NCI-H187 treated with DMSO at 0.1 percent for 48 hours (cell line): ENCODE data around the gene MSANTD1.

Experiments
- DNase-seq: peaks from one replicate; lab custom pipeline; 2025; lab: John Stamatoyannopoulos, UW

MSANTD1 gene

DNA sequence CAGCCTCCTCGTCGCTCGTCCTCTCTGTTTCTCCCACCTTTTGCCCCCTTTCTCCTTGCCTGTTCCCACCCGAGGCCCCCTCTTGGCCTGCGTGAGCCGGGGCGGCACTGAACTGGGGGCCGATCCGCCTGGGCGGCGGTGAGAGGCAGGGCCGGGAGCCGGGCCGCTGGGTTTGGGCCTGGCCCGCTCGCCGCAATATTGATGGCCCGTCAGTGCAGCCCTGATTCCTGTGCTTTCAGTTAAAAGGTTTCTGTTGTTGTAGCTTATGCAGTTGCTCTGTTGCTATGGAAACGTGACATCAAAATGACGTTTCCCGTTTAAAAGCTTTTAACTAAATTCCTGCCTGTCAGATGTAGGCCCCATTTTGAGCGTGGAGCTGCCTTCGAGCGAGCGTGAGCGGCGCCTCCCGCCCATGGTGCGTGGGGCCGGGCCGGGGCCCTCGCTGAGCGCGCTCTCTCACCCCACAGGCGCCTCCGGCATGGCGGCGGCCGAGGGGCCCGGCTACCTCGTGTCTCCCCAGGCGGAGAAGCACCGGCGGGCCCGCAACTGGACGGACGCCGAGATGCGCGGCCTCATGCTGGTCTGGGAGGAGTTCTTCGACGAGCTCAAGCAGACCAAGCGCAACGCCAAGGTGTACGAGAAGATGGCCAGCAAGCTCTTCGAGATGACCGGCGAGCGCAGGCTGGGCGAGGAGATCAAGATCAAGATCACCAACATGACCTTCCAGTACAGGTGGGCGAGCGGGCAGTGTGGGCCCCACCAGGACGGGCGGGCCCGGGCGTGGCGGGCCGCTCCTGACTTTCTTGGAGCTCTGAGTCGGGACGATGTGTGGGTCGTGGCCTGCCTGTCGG lies at the start of gene MSANTD1:
Gene MSANTD1 (plus strand): TSS at position 349 of the 851 bp plus-strand sequence. CDS start 64 bp downstream, at position 413.
- DNase-seq, result no peak

DNA sequence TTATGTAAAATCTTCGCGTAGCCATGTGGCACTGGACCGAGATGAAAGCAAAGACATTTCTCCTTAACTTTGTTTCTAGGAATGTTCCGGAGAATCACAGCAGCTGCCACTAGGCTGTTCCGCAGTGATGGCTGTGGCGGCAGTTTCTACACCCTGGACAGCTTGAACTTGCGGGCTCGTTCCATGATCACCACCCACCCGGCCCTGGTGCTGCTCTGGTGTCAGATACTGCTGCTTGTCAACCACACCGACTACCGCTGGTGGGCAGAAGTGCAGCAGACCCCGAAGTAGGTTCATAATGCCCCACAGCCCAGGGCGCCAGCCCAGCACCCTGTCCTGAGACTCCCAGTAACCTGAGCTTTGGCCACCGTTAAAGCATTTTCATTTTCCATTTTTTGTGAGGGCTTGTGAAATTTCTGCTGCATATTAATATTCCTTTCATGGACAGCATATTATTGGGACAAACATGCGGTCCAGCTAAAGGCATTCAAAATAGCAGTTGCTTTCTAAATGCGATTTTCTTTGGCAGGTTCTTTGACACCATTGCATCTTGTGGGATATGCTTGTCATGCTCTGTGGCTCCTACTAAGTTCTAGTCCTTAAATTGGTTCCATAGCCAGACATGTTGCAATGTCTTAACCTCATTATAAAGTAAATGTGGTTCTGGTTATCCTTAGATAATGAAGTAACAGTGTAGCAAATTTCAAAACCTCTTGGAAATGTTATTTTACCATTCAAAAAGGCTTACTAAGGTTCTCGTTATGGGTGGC lies 49.1 kb upstream of the MSANTD1 start:
- no peak for DNase-seq

- no peak for DNase-seq
Observed at GRCh38 chr4:3200423-3201090, 48.4 kb upstream of the MSANTD1 start.

GRCh38 chr4:3201718-3202702 lies 46.9 kb upstream of the MSANTD1 start:
- DNase-seq, result no peak

DNA sequence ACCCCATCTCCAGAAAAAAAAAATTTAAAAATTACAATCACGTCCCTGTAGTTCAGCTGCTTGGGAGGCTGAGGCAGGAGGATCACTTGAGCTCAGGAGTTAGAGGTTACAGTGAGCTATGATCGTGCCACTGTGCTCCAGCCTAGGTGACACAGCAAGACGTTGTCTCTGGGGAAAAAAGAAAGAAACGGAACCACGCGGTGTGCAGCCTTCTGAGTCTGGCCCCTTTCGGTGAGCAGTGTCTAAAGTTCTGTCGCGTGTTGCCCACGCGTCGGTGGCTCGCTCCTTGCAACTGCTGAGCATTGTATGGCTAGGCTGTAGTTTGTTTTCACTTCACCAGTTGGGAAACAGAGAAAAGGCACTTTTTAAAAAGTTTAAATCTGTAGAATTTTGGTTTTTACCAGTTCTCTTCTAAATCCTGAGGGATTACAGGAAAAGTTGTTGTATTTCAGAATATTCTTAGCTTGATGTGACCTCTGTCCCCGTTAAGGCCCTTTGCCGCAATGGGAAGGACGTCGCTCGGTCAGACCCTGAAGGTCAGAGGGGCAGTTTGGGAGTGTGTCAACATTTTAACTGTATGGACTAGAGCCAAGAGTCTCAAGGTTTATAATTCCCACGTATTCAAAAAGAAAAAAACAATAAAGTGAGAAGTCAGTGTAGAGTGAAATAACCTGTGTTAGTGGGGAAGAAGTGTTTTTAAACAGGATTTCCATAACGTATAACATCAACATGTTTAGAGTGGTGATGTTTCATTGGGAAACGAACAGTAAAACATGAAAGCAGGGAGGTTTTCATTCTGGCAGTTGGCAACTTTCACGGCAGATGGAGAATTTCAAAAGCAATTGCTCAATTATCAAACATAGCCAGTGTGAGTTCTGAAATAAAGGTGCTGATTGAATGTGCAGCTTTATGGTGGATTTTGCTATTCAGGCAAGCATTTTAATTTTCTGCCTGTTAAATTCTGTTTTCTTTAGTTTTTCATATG lies 45.8 kb upstream of the MSANTD1 start:
- no peak for DNase-seq

GRCh38 chr4:3203971-3204431 lies 45.0 kb upstream of the MSANTD1 start:
- no peak for DNase-seq

DNA sequence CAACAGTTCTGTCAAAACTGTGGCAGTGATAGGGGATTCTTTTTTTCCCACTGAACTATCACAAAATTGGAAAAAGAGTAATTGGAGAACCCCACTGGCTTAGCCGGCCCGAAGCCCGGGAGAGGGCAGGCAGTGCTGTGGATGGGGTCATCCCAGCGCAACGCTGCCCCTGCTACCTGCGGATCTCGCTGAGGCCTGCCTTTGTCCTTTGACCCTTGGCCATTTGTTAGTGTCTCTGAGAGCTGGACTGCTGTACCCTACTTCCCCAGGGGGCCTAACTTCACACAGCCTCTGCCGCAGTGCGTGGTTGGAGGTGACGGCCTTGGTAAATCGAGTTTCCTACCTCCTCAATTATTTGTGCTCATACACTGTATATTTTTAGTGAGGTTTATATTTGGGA lies 43.0 kb upstream of the MSANTD1 start:
- no peak for DNase-seq

GRCh38 chr4:3206439-3207100 lies 42.4 kb upstream of the MSANTD1 start:
- DNase-seq, result no peak

DNA sequence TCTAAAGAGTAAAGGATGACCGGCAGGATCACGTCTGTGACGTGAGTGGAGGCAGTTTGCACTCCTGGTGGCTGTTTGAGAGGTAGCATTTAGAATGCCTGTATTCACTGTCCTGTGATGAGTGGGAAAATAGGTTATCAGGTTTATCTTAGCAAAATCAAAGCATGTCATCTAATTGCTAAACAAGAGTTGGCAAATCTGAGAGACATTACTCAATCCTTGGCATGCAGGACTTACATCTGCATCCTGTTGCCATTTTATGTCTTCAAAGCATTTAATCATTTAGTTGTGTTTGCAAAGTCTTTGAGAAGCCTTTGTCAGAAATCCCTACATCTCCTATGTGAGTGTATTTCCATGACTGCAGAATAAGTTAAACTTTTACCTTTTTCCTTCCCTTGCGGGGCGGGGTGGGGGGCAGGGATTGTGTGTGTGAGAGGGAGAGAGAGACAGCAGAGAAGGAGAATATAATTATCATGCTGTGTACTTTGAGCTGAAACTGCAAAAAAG lies 41.4 kb upstream of the MSANTD1 start:
- DNase-seq, result no peak

DNA sequence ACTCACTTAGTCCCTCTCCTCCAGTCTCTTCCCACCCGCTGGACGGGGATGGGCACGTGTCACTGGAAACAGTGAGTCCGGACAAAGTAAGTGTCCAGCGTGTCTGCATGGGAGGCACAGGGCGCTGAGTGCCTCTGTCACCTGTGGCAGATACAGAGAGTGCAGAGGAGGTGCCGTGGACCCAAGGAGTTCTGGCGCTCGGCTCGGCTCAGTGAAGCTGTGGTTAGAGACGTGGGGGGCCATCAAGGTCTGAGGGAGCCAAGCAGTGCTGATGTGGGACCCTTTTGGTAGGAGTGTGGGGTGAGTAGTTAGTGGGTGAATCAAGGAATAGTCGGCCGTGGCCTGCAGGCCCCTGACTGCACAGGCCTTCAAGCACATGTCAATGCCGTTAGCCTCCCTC lies 40.1 kb upstream of the MSANTD1 start:
- DNase-seq, result no peak

DNA sequence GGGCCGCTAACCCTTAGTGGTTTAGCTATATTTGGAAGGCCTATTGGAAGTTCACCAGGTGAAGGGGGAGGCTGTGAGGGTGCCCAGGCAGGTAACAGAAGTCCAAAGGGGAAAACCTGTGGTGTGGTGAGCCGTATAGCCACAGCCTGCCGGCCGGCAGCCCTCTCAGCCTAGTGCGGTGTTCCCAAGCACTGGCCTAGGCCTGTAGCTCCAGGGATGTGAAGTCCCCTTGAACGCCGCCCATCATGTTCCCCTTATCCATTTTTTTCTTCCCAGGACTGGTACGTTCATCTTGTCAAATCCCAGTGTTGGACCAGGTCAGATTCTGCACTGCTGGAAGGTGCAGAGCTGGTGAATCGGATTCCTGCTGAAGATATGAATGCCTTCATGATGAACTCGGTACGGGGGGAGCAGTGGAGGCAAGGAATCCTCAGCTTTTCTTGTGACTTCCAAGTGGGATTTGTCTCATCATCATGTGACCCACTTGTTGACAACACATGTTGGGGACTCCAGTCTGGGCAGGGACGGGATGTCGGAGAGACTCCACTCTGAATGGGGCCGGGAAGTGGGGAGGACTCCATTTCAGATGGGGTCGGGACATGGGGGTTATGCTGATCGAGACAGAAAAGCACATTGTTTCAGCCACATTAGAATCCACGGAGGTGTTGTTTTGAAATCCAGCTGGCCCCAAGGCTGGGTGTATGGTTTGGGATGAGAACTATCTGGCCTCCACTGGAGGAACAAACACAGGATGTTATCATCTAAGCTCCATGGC lies 39.2 kb upstream of the MSANTD1 start:
- no peak for DNase-seq

DNA sequence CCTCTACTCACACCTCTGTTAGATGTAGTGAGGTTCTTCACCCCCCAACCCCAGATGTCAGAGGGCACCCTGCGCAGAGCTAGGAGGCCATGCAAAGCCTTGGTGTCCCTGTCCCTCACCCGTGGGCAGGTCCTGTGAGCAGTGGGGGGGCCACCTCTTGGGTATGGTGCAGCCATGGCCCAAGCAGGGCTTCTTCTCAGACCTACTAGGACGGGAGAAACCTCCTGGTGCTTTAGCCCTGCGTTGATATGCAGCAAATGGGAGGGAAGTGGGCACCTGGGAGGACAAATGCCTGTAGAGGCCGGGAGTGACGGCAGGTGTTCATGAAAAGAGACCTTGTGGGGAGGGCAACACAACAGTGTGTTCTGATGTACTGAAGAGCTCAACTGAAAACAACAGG lies 38.5 kb upstream of the MSANTD1 start:
- DNase-seq, result no peak

GRCh38 chr4:3211866-3212265 lies 37.1 kb upstream of the MSANTD1 start:
- DNase-seq, result no peak

GRCh38 chr4:3212391-3213105 lies 36.4 kb upstream of the MSANTD1 start:
- no peak for DNase-seq

DNA sequence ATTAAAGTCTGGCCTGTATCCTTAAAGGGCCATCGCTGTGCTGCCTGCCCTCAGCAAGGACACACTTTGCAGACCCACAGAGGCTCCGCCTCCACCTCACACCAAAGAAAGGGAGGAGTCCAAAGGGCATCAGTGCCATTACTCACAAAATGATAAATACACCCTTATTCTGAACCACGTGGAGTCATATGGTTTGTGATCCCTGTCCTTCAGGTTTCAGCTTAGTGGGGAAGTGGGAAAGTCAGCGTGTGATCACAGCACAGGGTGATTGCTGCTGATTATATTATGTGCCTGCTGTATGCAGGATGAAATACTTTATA lies 35.9 kb upstream of the MSANTD1 start:
- DNase-seq, result no peak

- no peak for DNase-seq
Observed at GRCh38 chr4:3213661-3214250, 35.2 kb upstream of the MSANTD1 start.

- DNase-seq, result no peak
Observed at GRCh38 chr4:3215256-3215655, 33.7 kb upstream of the MSANTD1 start.

DNA sequence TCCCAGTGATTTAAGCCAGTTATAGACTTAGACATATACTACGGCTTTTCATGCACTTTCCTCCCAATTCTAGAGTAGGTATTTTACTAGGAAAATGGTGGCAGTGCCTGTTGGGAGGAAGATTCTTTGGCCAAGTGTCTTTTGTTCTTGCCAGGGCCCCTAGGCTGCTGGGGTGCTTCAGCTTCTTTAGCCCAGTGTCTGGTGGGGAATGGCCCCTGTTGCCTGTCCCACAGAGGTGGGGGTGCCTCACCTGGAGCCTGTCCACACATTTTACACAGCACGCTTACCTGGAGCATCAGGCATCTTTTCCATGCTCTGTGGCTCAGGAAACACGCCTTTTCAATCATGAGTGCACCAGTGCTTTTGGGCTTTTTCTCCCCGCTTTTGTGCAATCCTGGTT lies 33.2 kb upstream of the MSANTD1 start:
- DNase-seq, result no peak
